H1 (cell line): ENCODE data around the gene TSPAN32. TPM values are rescaled to one million over a fixed set of nuclear protein-coding genes. Genes with fewer than 3 reads are reported as not detected.

Source experiments
- CTCF ChIA-PET: fragments of 300-600 bp; sonication (Branson Sonifier 250); formaldehyde crosslinking; loops from one replicate; lab custom pipeline; 2021; ENCODE audit not compliant: partially characterized antibody; lab: Charles Lee
- POLR2A ChIA-PET: fragments of 300-600 bp; sonication (Branson Sonifier 250); formaldehyde crosslinking; loops from one replicate; lab custom pipeline; 2021; ENCODE audit warnings: inconsistent platforms; ENCODE audit not compliant: partially characterized antibody; lab: Charles Lee
- DNase-seq, 2 experiments: peaks; one replicate each; pipeline versions ENCODE4 v3.0.0 to v3.0.0-alpha.2; 2010 to 2022; ENCODE audit warnings: low spot score in 2 of 2, low read depth in 1 of 2, mixed read lengths in 1 of 2
- FAIRE-seq: peaks from 2 replicates; lab custom pipeline; 2011; peaks lifted over from hg19 to GRCh38; lab: Jason Lieb, UNC
- H2AFZ ChIP-seq: 2 replicates; pipeline ENCODE4 v1.8.1; 2012; ENCODE audit warnings: low read length, inconsistent platforms
- H2AK5ac ChIP-seq: 2 replicates; pipeline ENCODE4 v1.6.1; 2013; ENCODE audit warnings: low read depth, low read length
- H2BK120ac ChIP-seq: replicated peaks from 2 replicates; pipeline ENCODE3; 2013; ENCODE audit warnings: low read depth, low read length, inconsistent platforms
- H2BK12ac ChIP-seq: 2 replicates; pipeline ENCODE4 v1.6.1; 2013; ENCODE audit warnings: low read depth, low read length
- H2BK15ac ChIP-seq: 2 replicates; pipeline ENCODE4 v1.6.1; 2013; ENCODE audit warnings: low read length
- H2BK20ac ChIP-seq: 2 replicates; pipeline ENCODE4 v1.6.1; 2013; ENCODE audit warnings: low read length
- H2BK5ac ChIP-seq: 2 replicates; pipeline ENCODE4 v1.6.1; 2013; ENCODE audit warnings: low read depth, low read length
- H3K14ac ChIP-seq: 2 replicates; pipeline ENCODE4 v1.6.1; 2013; ENCODE audit warnings: inconsistent platforms; ENCODE audit not compliant: insufficient read length
- H3K18ac ChIP-seq: 2 replicates; pipeline ENCODE4 v1.6.1; 2013; ENCODE audit warnings: low read length; ENCODE audit errors: extremely low read depth
- H3K23ac ChIP-seq: 2 replicates; pipeline ENCODE4 v1.6.1; 2013; ENCODE audit warnings: inconsistent platforms; ENCODE audit not compliant: insufficient read length
- H3K23me2 ChIP-seq: 2 replicates; pipeline ENCODE4 v1.6.1; 2013; ENCODE audit warnings: low read depth, low read length
- H3K27ac ChIP-seq: 2 replicates; pipeline ENCODE4 v1.6.1; 2011; ENCODE audit warnings: low read depth, low read length, inconsistent platforms
- H3K27me3 ChIP-seq, 4 experiments: replicated peaks in 1 of 4; 1 replicate in 1 of 4; 2 replicates in 3 of 4; pipeline versions ENCODE4 v1.6.1 to v1.8.1; 2011 to 2013; ENCODE audit warnings: low read length in 3 of 4, mild to moderate bottlenecking in 3 of 4, inconsistent platforms in 2 of 4, mixed read lengths in 2 of 4, moderate library complexity in 1 of 4; ENCODE audit not compliant: control insufficient read depth in 3 of 4, insufficient read depth in 3 of 4; ENCODE audit errors: extremely low read depth in 1 of 4
- H3K36me3 ChIP-seq, 4 experiments: 2 replicates each; pipeline versions ENCODE4 v1.6.1 to v1.8.1; 2011 to 2013; ENCODE audit warnings: mild to moderate bottlenecking in 4 of 4, low read length in 3 of 4, moderate library complexity in 2 of 4, control low read depth in 1 of 4, inconsistent platforms in 1 of 4; ENCODE audit not compliant: insufficient read depth in 4 of 4, control insufficient read depth in 2 of 4
- H3K4ac ChIP-seq: replicated peaks from 2 replicates; pipeline ENCODE3; 2013; ENCODE audit warnings: low read length, low read depth, mixed read lengths, inconsistent platforms; ENCODE audit not compliant: insufficient read length
- H3K4me1 ChIP-seq, 4 experiments: replicated peaks in 1 of 4; 1 replicate in 1 of 4; 2 replicates in 3 of 4; pipeline versions ENCODE4 v1.6.1 to v1.8.1; 2011 to 2013; ENCODE audit warnings: low read length in 3 of 4, inconsistent platforms in 2 of 4, mixed read lengths in 1 of 4; ENCODE audit not compliant: insufficient read depth in 4 of 4, control insufficient read depth in 3 of 4
- H3K4me2 ChIP-seq, 2 experiments: 2 replicates each; pipeline versions ENCODE4 v1.6.1 to v1.8.1; 2011 to 2013; ENCODE audit warnings: low read depth in 2 of 2, low read length in 2 of 2, control low read depth in 1 of 2, inconsistent platforms in 1 of 2, mild to moderate bottlenecking in 1 of 2; ENCODE audit not compliant: insufficient read depth in 1 of 2
- H3K4me3 ChIP-seq, 4 experiments: fragments of 200-600, 300-600 bp in 1 of 4; sonication (generic), shearing (Covaris generic), sonication (Bioruptor Twin) in 1 of 4; 2 replicates each; pipeline versions ENCODE4 v1.5.1 to v1.8.1; 2011 to 2016; ENCODE audit warnings: low read length in 4 of 4, low read depth in 3 of 4, control low read depth in 2 of 4, inconsistent platforms in 2 of 4, mild to moderate bottlenecking in 2 of 4, mixed read lengths in 1 of 4, moderate library complexity in 1 of 4; ENCODE audit not compliant: insufficient read depth in 2 of 4; ENCODE audit errors: extremely low read depth in 1 of 4
- H3K56ac ChIP-seq: replicated peaks from 2 replicates; pipeline ENCODE3; 2013; ENCODE audit warnings: low read depth, mild to moderate bottlenecking, mixed read lengths, low read length, inconsistent platforms; ENCODE audit not compliant: insufficient read length
- H3K79me1 ChIP-seq: 2 replicates; pipeline ENCODE4 v1.6.1; 2013; ENCODE audit warnings: low read depth, low read length, control low read depth
- H3K79me2 ChIP-seq, 2 experiments: 2 replicates each; pipeline versions ENCODE4 v1.6.1 to v1.8.1; 2012 to 2013; ENCODE audit warnings: low read length in 2 of 2, mild to moderate bottlenecking in 2 of 2, inconsistent platforms in 1 of 2; ENCODE audit not compliant: insufficient read depth in 2 of 2, control insufficient read depth in 1 of 2
- H3K9ac ChIP-seq, 4 experiments: replicated peaks in 1 of 4; 1 replicate in 1 of 4; 2 replicates in 3 of 4; pipeline versions ENCODE4 v1.6.1 to v1.8.1; 2011 to 2013; ENCODE audit warnings: low read depth in 3 of 4, low read length in 3 of 4, control low read depth in 2 of 4, mild to moderate bottlenecking in 2 of 4, moderate library complexity in 2 of 4, inconsistent platforms in 1 of 4; ENCODE audit errors: extremely low read depth in 1 of 4
- H3K9me3 ChIP-seq, 2 experiments: 2 replicates each; pipeline versions ENCODE4 v1.6.1 to v1.8.1; 2012 to 2013; ENCODE audit warnings: mild to moderate bottlenecking in 2 of 2, moderate library complexity in 2 of 2, control low read depth in 1 of 2, inconsistent platforms in 1 of 2, low read depth in 1 of 2, low read length in 1 of 2, mixed read lengths in 1 of 2; ENCODE audit not compliant: insufficient read depth in 2 of 2
- H4K20me1 ChIP-seq, 2 experiments: replicated peaks in 1 of 2; 2 replicates each; pipeline versions ENCODE3 to v1.8.1; 2011 to 2013; ENCODE audit warnings: inconsistent platforms in 2 of 2, low read length in 2 of 2, mild to moderate bottlenecking in 1 of 2; ENCODE audit not compliant: insufficient read depth in 2 of 2, control insufficient read depth in 1 of 2
- H4K5ac ChIP-seq: 2 replicates; pipeline ENCODE4 v1.6.1; 2013; ENCODE audit warnings: low read length, low read depth, mixed read lengths, inconsistent platforms; ENCODE audit not compliant: insufficient read length
- H4K8ac ChIP-seq: 2 replicates; pipeline ENCODE4 v1.8.0; 2013; ENCODE audit warnings: mild to moderate bottlenecking, moderate library complexity, low read length, inconsistent platforms; ENCODE audit not compliant: insufficient read depth; ENCODE audit errors: extremely low read depth
- H4K91ac ChIP-seq: replicated peaks from 2 replicates; pipeline ENCODE3; 2013; ENCODE audit warnings: low read length, mixed read lengths, inconsistent platforms; ENCODE audit not compliant: insufficient read length
- E2F6 ChIP-seq: IDR thresholded peaks from 2 replicates; pipeline ENCODE4 v1.6.1; 2012; ENCODE audit warnings: inconsistent platforms
- EGR1 ChIP-seq: IDR thresholded peaks from 2 replicates; pipeline ENCODE4 v1.6.1; 2011; ENCODE audit warnings: low read depth, low read length, borderline replicate concordance
- JUN ChIP-seq: IDR thresholded peaks from 2 replicates; pipeline ENCODE4 v1.6.1; 2011; ENCODE audit warnings: low read depth, mild to moderate bottlenecking, improper control_type of control experiment, low read length
- RAD21 ChIP-seq, 2 experiments: IDR thresholded peaks in 1 of 2; conservative IDR thresholded peaks in 1 of 2; 2 replicates each; pipeline ENCODE4 v1.6.1; 2011; ENCODE audit warnings: low read depth in 2 of 2, low read length in 2 of 2, improper control_type of control experiment in 1 of 2, inconsistent platforms in 1 of 2, mild to moderate bottlenecking in 1 of 2, moderate library complexity in 1 of 2
- RNF2 ChIP-seq: fragments of 200-900, 300-1000 bp; sonication (generic); IDR thresholded peaks from 2 replicates; pipeline ENCODE4 v1.7.1; 2016; ENCODE audit warnings: borderline replicate concordance, low read depth, mild to moderate bottlenecking, antibody characterized with exemption, low read length; ENCODE audit not compliant: poor library complexity, severe bottlenecking; ENCODE audit errors: missing control alignments
- RXRA ChIP-seq: IDR thresholded peaks from 2 replicates; pipeline ENCODE4 v1.6.1; 2011; ENCODE audit warnings: low read depth, mild to moderate bottlenecking, low read length, moderate library complexity; ENCODE audit not compliant: insufficient read depth
- SP1 ChIP-seq: IDR thresholded peaks from 2 replicates; pipeline ENCODE4 v1.6.1; 2011; ENCODE audit warnings: low read depth, low read length
- WGBS, 2 experiments: shearing (Covaris generic) in 1 of 2; methylation state at CpG; one replicate each; pipeline versions ENCODE4 v1.1.6 to v1.1.7; 2013 to 2015; ENCODE audit warnings: low lambda C conversion rate in 2 of 2, mixed read lengths in 2 of 2, inconsistent platforms in 1 of 2, low coverage in 1 of 2, missing lambda C conversion rate in 1 of 2; ENCODE audit not compliant: insufficient replicate concordance in 2 of 2, insufficient coverage in 1 of 2, insufficient read length in 1 of 2; ENCODE audit errors: extremely low coverage in 1 of 2, missing lambda C conversion rate in 1 of 2; 5-methylcytosine and 5-hydroxymethylcytosine counted together
- polyA plus RNA-seq, 7 experiments: library from polyadenylated mRNA; depleted of rRNA in 3 of 7; stranded (reverse) in 5 of 7; unstranded in 2 of 7; fragments of >200 nt in 5 of 7; fragments of 200-250 nt in 2 of 7; gene quantifications; 1 replicate in 5 of 7; 2 replicates in 1 of 7; 4 replicates in 1 of 7; pipeline versions ENCODE4 v1.2.1 to v1.2.3, GENCODE V29; 2011 to 2013; ENCODE audit warnings: missing spikeins in 2 of 7, mixed read lengths in 2 of 7
- total RNA-seq: library from RNA; stranded (reverse); fragmentation: NEBNext Ultra II Directional; extraction: Animal tissue kit (Norgen Biotek cat#: 25700); gene quantifications from 2 replicates; pipeline ENCODE4 v1.2.1, GENCODE V29; 2021

TSPAN32 gene
- total and polyA plus RNA-seq, 2 of the 8 experiments (the other 6 are each of a cell fraction or from before 2014, with no cell fraction given), result not detected

- FAIRE-seq, result no peak
Observed at GRCh38 chr11:2296913-2297622, 4.7 kb upstream of the TSPAN32 start.

More at GRCh38 chr11:2296913-2297622, 4.7 kb upstream of the TSPAN32 start:
- Histone ChIP-seq H4K5ac (no peak overlapping the region), H3K4me3 (no peak overlapping the region), H2BK15ac (no peak overlapping the region), H3K56ac (no peak overlapping the region), H2BK120ac (no peak overlapping the region), H3K27ac (no peak overlapping the region), H3K36me3 (no peaks in the 10 kb centered on the region), H2BK5ac (no peak overlapping the region), H2AK5ac (no peak overlapping the region), H3K79me1 (no peaks in the 10 kb centered on the region), H3K14ac (no peak overlapping the region), H3K27me3 (peaks cover 0 to 4% (median 1%) of the 10 kb centered on the region in 4 experiments; a peak in 2 of 7 replicates), H3K9me3 (no peaks in the 10 kb centered on the region), H3K4me1 (no peaks in the 10 kb centered on the region), H4K20me1 (no peaks in the 10 kb centered on the region), H3K9ac (no peak overlapping the region), H3K18ac (no peak overlapping the region), H3K79me2 (no peaks in the 10 kb centered on the region), H3K23me2 (no peaks in the 10 kb centered on the region), H3K4me2 (no peak overlapping the region), H2BK20ac (no peak overlapping the region), H4K8ac (peak overlapping the region; percentile 59), H3K23ac (no peak overlapping the region), H3K4ac (no peak overlapping the region), H2AFZ (no peak overlapping the region), H2BK12ac (no peak overlapping the region), H4K91ac (no peak overlapping the region)
- ChIA-PET POLR2A (interaction anchor here (1.9 kb wide), 1 partner anchor 98 kb away, joined by 4 read pairs; no protein-coding TSS in a partner anchor), CTCF (interaction anchor here (0.8 to 14.9 kb wide), 15 partner anchors 8 to 130 kb away, joined by 3 to 333 read pairs (median 6); partner anchors contain the start of gene TSSC4)
- 94% methylated on average over 10 of the region's 13 CpGs; no CpG with 5 or more reads in 1 of the 2 experiments for WGBS, 2 experiments
- peak in 1 of 2 experiments; percentile 22 for DNase-seq
- no peak for TF ChIP-seq JUN
- TF ChIP-seq RAD21 (IDR thresholded peaks at IDR 0.05 in 1 of 2, conservative IDR thresholded peaks at IDR 0.05 in 1 of 2; ENCODE audit: low read depth in 2 of 2, low read length in 2 of 2), result no peak
- no peak for TF ChIP-seq EGR1
- no peak for TF ChIP-seq SP1
- no peak for TF ChIP-seq RNF2
- no peak for TF ChIP-seq RXRA
- no peak for TF ChIP-seq E2F6
